Pancreas (tissue), 10 donors: Measurements from ENCODE around the gene DCDC2C. TPM values are rescaled to one million over a fixed set of nuclear protein-coding genes. Genes with fewer than 3 reads are reported as not detected.

Experiments
- ATAC-seq, 4 donors: fragments of 200-7000 bp; cut with Tn5 transposase; one replicate each; pipeline versions ENCODE4 v1.8.0 to v1.9.1; 2020; ENCODE audit warnings: mild to moderate bottlenecking in 4 of 4, moderate library complexity in 4 of 4
- DNase-seq, 6 donors: peaks; one replicate each; pipeline ENCODE4 v3.0.0-alpha.2; 2020
- FAIRE-seq: peaks from 2 replicates; lab custom pipeline; 2012; peaks lifted over from hg19 to GRCh38; lab: Jason Lieb, UNC
- H3K27ac ChIP-seq, 4 donors: fragments of 200-600 bp; sonication (generic); 1 replicate in 3 of 4; 2 replicates in 1 of 4; pipeline versions ENCODE4 v1.5.0 to v1.8.0; 2020
- H3K27me3 ChIP-seq, 4 donors: fragments of 200-600 bp; one replicate each; pipeline ENCODE4 v1.8.0; 2021
- H3K36me3 ChIP-seq, 3 donors: fragments of 200-600 bp; sonication (generic) in 1 of 3; one replicate each; pipeline versions ENCODE4 v1.5.0 to v1.8.0; 2020 to 2021
- H3K4me1 ChIP-seq, 3 donors: fragments of 200-600 bp; one replicate each; pipeline ENCODE4 v1.8.0; 2021
- H3K4me3 ChIP-seq, 4 donors: fragments of 200-600 bp; sonication (generic) in 2 of 4; one replicate each; pipeline versions ENCODE4 v1.5.0 to v1.8.0; 2020 to 2021
- H3K9me3 ChIP-seq, 4 donors: fragments of 200-600 bp; one replicate each; pipeline ENCODE4 v1.8.0; 2021
- CTCF ChIP-seq, 4 donors: fragments of 200-600 bp; sonication (generic) in 3 of 4; IDR thresholded peaks; one replicate each; pipeline versions ENCODE4 v1.5.0 to v1.8.0; 2021; ENCODE audit warnings: antibody characterized with exemption in 4 of 4
- WGBS, 2 donors: extraction: QIAGEN DNeasy Blood & Tissue Kit; methylation state at CpG; one replicate each; pipeline ENCODE4 v1.1.7; 2013; 5-methylcytosine and 5-hydroxymethylcytosine counted together
- intact Hi-C, 3 donors: fragments of 100-400 bp; cut with DNase I; formaldehyde crosslinking; loops; one replicate each; pipeline versions ENCODE4 v1.11.1 to v1.14.2; 2022
- polyA plus RNA-seq, 2 donors: library from polyadenylated mRNA; stranded (reverse); fragments of 200-250 nt; gene quantifications; one replicate each; pipeline ENCODE4 v1.2.3, GENCODE V29; 2013
- total RNA-seq, 6 donors: library from RNA; stranded (reverse); fragmentation: NEBNext Ultra II Directional in 4 of 6; extraction: Animal tissue kit (Norgen Biotek cat#: 25700) in 4 of 6; gene quantifications; one replicate each; pipeline versions ENCODE4 v1.2.1 to v1.2.4, GENCODE V29; 2021 to 2023
- donor health status: healthy with polysubstance abuse.
- donor health status: DM: no; HTN: no; CAD: no; lungs with moderate emphysema.
- donor health status: DM: no; HTN: no; CAD: no.
- donor health status: control.
- donor health status: control.
- donor health status: Bipolar disorder and iron deficiency.
- donor health status: DM: yes; HTN: yes; CAD: no.
- donor health status: DM: no; HTN: no; CAD: no.
- donor health status: DM: no; HTN: no; CAD: no.
- donor health status: DM: yes; HTN: yes; CAD: no.

Gene DCDC2C
- total and polyA plus RNA-seq, 8 donors, result not detected

GRCh38 chr2:3667151-3667631 lies 36.2 kb upstream of the DCDC2C start:
- no peak for FAIRE-seq
- Histone ChIP-seq H3K9me3 (no peaks in the 10 kb centered on the region), H3K4me1 (no peaks in the 10 kb centered on the region), H3K27me3 (no peaks in the 10 kb centered on the region), H3K36me3 (no peaks in the 10 kb centered on the region), H3K27ac (no peak overlapping the region), H3K4me3 (no peak overlapping the region)
- WGBS, 2 donors, result 59 to 60% methylated on average over 23 of the region's 23 CpGs
- no peak for TF ChIP-seq CTCF (IDR thresholded peaks at IDR 0.05)
- peak in 2 of 4 donors; percentile 50 to 82 for ATAC-seq
- intact Hi-C loops, result no loop called here
- peak in 2 of 6 donors; percentile 4 to 43 for DNase-seq

- no peak for TF ChIP-seq CTCF (IDR thresholded peaks at IDR 0.05)
- FAIRE-seq (no peak), ATAC-seq (no peak), DNase-seq (peak in 1 of 6 donors; percentile 2)
- H3K4me1 ChIP-seq, result no peaks in the 10 kb centered on the region
- H3K27ac ChIP-seq, result no peak overlapping the region
- no peaks in the 10 kb centered on the region for H3K9me3 ChIP-seq
- intact Hi-C loops, result no loop called here
- no peaks in the 10 kb centered on the region for H3K27me3 ChIP-seq
- 66 to 78% methylated on average over 8 of the region's 8 CpGs for WGBS, 2 donors
- no peaks in the 10 kb centered on the region for H3K36me3 ChIP-seq
- H3K4me3 ChIP-seq, result no peak overlapping the region
Measured at GRCh38 chr2:3669656-3670055, 33.7 kb upstream of the DCDC2C start.

GRCh38 chr2:3670376-3670775 lies 33.0 kb upstream of the DCDC2C start:
- Histone ChIP-seq H3K9me3 (no peaks in the 10 kb centered on the region), H3K4me1 (no peaks in the 10 kb centered on the region), H3K27ac (no peak overlapping the region), H3K4me3 (no peak overlapping the region), H3K36me3 (no peaks in the 10 kb centered on the region), H3K27me3 (no peaks in the 10 kb centered on the region)
- ATAC-seq (no peak), DNase-seq (peak in 2 of 6 donors; percentile 3 to 46), FAIRE-seq (no peak)
- intact Hi-C loops, result no loop called here
- WGBS, 2 donors, result 74 to 87% methylated on average over 15 of the region's 15 CpGs
- TF ChIP-seq CTCF (IDR thresholded peaks at IDR 0.05), result no peak

- Histone ChIP-seq H3K36me3 (no peaks in the 10 kb centered on the region), H3K4me1 (no peaks in the 10 kb centered on the region), H3K4me3 (no peak overlapping the region), H3K27me3 (no peaks in the 10 kb centered on the region), H3K27ac (no peak overlapping the region), H3K9me3 (no peaks in the 10 kb centered on the region)
- intact Hi-C loops, result no loop called here
- DNase-seq, result peak in 1 of 6 donors; percentile 1
- no peak for ATAC-seq
- TF ChIP-seq CTCF (IDR thresholded peaks at IDR 0.05), result no peak
- FAIRE-seq, result no peak
- 72 to 88% methylated on average over 11 of the region's 11 CpGs for WGBS, 2 donors
Measured at GRCh38 chr2:3670941-3671340, 32.4 kb upstream of the DCDC2C start.

- Histone ChIP-seq H3K36me3 (no peaks in the 10 kb centered on the region), H3K4me3 (no peak overlapping the region), H3K9me3 (no peaks in the 10 kb centered on the region), H3K4me1 (no peaks in the 10 kb centered on the region), H3K27me3 (no peaks in the 10 kb centered on the region), H3K27ac (no peak overlapping the region)
- no peak for TF ChIP-seq CTCF (IDR thresholded peaks at IDR 0.05)
- ATAC-seq (no peak), FAIRE-seq (no peak), DNase-seq (peak in 1 of 6 donors; percentile 75)
- intact Hi-C loops, result no loop called here
- 68 to 81% methylated on average over 9 of the region's 9 CpGs for WGBS, 2 donors
Measured at GRCh38 chr2:3672861-3673678, 30.3 kb upstream of the DCDC2C start.
